Upper lobe of right lung (tissue), 1 donor: Measurements from ENCODE around the gene SFRP5. TPM values are rescaled to one million over a fixed set of nuclear protein-coding genes. Genes with fewer than 3 reads are reported as not detected.

Experiments used
- ATAC-seq: fragments of 200-7000 bp; cut with Tn5 transposase; one replicate; pipeline ENCODE4 v1.9.1; 2020; ENCODE audit warnings: mild to moderate bottlenecking, moderate library complexity
- DNase-seq: peaks from one replicate; pipeline ENCODE4 v3.0.0-alpha.2; 2020
- H3K27ac ChIP-seq: fragments of 200-600 bp; one replicate; pipeline ENCODE4 v1.8.0; 2022
- H3K27me3 ChIP-seq: fragments of 200-600 bp; one replicate; pipeline ENCODE4 v1.8.0; 2022; ENCODE audit warnings: mild to moderate bottlenecking
- H3K36me3 ChIP-seq: fragments of 200-600 bp; one replicate; pipeline ENCODE4 v1.8.0; 2022
- H3K4me1 ChIP-seq: fragments of 200-600 bp; one replicate; pipeline ENCODE4 v1.8.0; 2022
- H3K4me3 ChIP-seq: fragments of 200-600 bp; one replicate; pipeline ENCODE4 v1.8.0; 2022; ENCODE audit warnings: mild to moderate bottlenecking
- H3K9me3 ChIP-seq: fragments of 200-600 bp; one replicate; pipeline ENCODE4 v1.8.0; 2022
- CTCF ChIP-seq: fragments of 200-600 bp; IDR thresholded peaks from one replicate; pipeline ENCODE4 v1.8.0; 2022; ENCODE audit warnings: antibody characterized with exemption
- intact Hi-C: fragments of 100-400 bp; cut with DNase I; formaldehyde crosslinking; loops from one replicate; pipeline ENCODE4 v1.11.0; 2022
- total RNA-seq: library from RNA; stranded (reverse); fragmentation: NEBNext Ultra II Directional; extraction: Animal tissue kit (Norgen Biotek cat#: 25700); gene quantifications from one replicate; pipeline ENCODE4 v1.2.1, GENCODE V29; 2021
- donor health status: DM: no; HTN: yes; CAD: no; lungs with severe emphysema.

Gene SFRP5
- total RNA-seq, 1 donor from 2014 or later = 3.0 TPM

DNA sequence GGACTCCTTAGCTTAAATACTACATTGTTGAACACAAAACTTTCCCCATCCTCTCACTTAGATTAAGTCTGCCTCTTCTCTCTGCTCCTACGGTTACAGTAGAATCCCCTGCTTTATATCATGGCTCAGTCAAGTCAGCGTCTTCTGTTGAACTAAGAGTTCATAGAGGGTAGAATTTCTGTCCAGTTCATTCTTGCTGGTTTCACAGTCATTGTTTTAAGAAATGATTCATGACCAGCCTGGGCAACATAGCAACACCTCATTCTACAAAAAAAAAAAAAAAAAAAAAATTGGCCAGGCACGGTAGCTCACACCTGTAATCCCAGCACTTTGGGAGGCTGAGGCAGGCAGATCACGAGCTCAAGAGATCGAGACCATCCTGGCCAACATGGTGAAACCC, 38.5 kb downstream of the SFRP5 start:
- Histone ChIP-seq H3K4me3 (no peak overlapping the region), H3K4me1 (peaks cover 10% of the 10 kb centered on the region)
- intact Hi-C loops = loop anchor here (10.0 kb wide), 1 partner anchor 58 kb away; no protein-coding TSS in a partner anchor

GRCh38 chr10:97732052-97732359, 39.8 kb downstream of the SFRP5 start:
- no peak overlapping the region for H3K27ac ChIP-seq
- H3K36me3 ChIP-seq = no peaks in the 10 kb centered on the region
- no peaks in the 10 kb centered on the region for H3K27me3 ChIP-seq
- no peaks in the 10 kb centered on the region for H3K9me3 ChIP-seq
- intact Hi-C loops = loop anchor here (10.0 kb wide), 1 partner anchor 57 kb away; no protein-coding TSS in a partner anchor
- ATAC-seq (no peak), DNase-seq (no peak)
- peaks cover 3% of the 10 kb centered on the region for H3K4me1 ChIP-seq
- no peak for TF ChIP-seq CTCF
- H3K4me3 ChIP-seq = no peak overlapping the region

More for the DNA sequence above, 38.5 kb downstream of the SFRP5 start:
- Histone ChIP-seq H3K9me3 (no peaks in the 10 kb centered on the region), H3K27ac (no peak overlapping the region), H3K27me3 (no peaks in the 10 kb centered on the region), H3K36me3 (no peaks in the 10 kb centered on the region)
- no peak for DNase-seq
- TF ChIP-seq CTCF = no peak
- ATAC-seq = no peak

DNA sequence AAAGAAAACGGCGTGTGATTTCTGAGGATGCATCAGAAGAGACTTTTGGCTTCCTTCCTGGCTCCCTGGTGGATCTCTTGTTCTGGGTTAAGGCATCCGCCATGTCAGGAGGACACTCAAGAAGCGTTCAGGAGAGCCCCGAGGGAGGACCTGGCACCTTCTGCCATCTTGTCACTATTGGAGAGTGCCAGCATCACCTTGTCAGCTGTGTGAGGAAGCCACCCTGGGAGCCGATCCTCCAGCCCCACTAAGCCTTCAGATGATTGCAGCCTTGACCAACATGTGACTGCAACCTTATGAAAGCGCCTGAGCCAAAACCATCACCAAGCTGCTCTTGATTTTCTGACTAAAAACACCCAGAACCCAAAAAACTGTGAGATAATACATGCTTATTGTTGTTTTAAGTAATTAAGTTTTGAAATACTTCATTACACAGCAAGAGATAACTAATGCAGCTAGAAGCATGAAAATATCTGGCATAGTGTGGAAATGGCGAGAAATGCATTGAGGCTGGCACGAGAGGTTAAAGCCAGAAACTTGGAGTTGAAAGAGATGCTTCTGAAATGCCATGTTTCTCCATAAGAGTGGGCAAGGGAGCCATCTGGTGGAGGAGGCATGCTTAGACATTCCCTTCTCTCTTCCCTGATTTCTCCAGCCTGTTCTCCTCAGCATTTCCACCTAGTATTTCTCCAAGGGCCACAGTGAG, 40.3 kb downstream of the SFRP5 start:
- Histone ChIP-seq H3K4me3 (no peak overlapping the region), H3K4me1 (peaks cover 3% of the 10 kb centered on the region), H3K9me3 (no peaks in the 10 kb centered on the region), H3K36me3 (no peaks in the 10 kb centered on the region), H3K27ac (no peak overlapping the region), H3K27me3 (no peaks in the 10 kb centered on the region)
- ATAC-seq = peak; percentile 94
- intact Hi-C loops = loop anchor here (10.0 kb wide), 1 partner anchor 57 kb away; no protein-coding TSS in a partner anchor
- DNase-seq = no peak
- peak; percentile 86 for TF ChIP-seq CTCF

DNA sequence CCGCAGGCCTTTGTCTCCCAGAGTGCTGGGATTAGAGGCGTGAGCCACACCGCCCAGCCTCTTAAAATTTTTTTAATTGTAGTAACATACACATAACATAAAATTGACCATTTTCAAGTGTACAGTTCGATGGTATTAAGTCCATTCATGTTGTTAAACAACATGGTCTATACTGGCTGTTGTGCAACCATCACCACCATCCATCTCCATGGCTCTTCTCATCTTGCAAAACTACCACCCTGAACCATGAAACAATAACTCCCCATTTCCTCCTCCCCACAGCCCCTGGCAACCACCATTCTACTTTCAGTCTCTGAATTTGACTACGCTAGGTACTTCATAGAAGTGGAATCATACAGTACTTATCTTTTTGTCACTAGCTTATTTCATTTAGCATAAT, 42.8 kb downstream of the SFRP5 start:
- Histone ChIP-seq H3K9me3 (no peaks in the 10 kb centered on the region), H3K27me3 (no peaks in the 10 kb centered on the region), H3K36me3 (no peaks in the 10 kb centered on the region), H3K27ac (no peak overlapping the region), H3K4me3 (no peak overlapping the region), H3K4me1 (peaks cover 5% of the 10 kb centered on the region)
- no peak for TF ChIP-seq CTCF
- ATAC-seq (no peak), DNase-seq (no peak)
- intact Hi-C loops = no loop called here

DNA sequence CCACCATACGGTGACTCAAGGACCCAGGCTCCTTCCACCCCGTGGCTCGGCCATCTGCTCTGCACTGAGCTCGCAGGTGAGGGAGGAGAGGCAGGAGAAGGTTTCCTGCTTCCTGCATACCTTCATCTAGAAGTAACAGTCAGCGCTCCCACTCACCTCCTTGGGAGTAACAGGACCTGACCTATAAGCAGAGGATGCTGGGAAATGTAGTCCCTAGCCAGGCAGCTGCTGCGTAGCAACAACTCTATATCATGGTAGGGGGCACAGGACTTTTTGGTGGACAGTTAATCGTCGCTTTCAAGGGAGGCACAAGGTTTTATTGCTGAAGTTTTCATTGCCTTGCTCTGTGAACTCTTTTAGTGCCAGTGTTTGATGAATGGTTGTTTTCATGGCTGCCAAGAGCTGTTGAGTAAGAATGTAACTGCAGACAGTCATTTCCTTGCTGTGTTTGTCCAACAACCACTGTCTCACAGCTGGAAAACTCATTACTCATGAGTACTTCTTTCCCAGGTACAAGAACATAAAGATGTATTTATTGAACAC, 45.1 kb downstream of the SFRP5 start:
- DNase-seq = no peak
- peak overlapping the region; percentile 24 for H3K27ac ChIP-seq
- H3K27me3 ChIP-seq = no peaks in the 10 kb centered on the region
- TF ChIP-seq CTCF = no peak
- H3K4me1 ChIP-seq = peaks cover 5% of the 10 kb centered on the region
- H3K9me3 ChIP-seq = no peaks in the 10 kb centered on the region
- H3K36me3 ChIP-seq = no peaks in the 10 kb centered on the region
- no peak overlapping the region for H3K4me3 ChIP-seq
- ATAC-seq = peak; percentile 72
- intact Hi-C loops = no loop called here
